Mucosa of gallbladder (tissue), 1 donor: ENCODE data around the gene RAB6B. TPM values are rescaled to one million over a fixed set of nuclear protein-coding genes. Genes with fewer than 3 reads are reported as not detected.
A peak's percentile ranks its signal among the peaks of the same experiment; 100 is the strongest.

ENCODE experiments used
- DNase-seq: peaks from one replicate; pipeline ENCODE4 v3.0.0-alpha.2; 2020; ENCODE audit warnings: low spot score
- total RNA-seq: library from RNA; stranded (reverse); gene quantifications from one replicate; pipeline ENCODE4 v1.2.1, GENCODE V29; 2021
- donor health status: DM: no; HTN: no; CAD: no.

RAB6B gene
- total RNA-seq, 1 donor from 2014 or later = 8.4 TPM

GRCh38 chr3:133837487-133838295 is 58.0 kb downstream of the RAB6B start:
- DNase-seq = no peak

- no peak for DNase-seq
Measured at GRCh38 chr3:133836497-133837158, 59.1 kb downstream of the RAB6B start.

DNA sequence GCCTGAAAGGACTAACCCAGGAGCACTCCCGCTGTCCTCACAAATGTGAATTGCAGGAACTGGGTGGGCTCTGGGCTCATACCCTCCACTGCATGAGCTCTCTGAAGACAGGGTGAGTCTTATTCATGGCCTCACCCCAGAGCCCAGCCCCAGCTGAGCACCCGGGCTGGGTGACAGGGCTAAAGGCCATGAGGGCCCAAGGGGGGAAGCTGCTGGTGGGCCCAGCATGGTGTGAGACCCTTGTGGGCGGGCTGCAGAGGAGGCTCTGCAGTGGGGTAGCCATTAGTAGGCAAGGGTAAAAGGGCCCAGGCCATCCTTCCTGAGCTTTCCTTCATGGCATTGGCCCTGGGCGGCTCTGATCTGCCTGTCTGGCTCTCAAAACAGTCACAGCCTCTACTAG is 59.7 kb downstream of the RAB6B start:
- no peak for DNase-seq

GRCh38 chr3:133835418-133835743 is 60.3 kb downstream of the RAB6B start:
- no peak for DNase-seq

DNA sequence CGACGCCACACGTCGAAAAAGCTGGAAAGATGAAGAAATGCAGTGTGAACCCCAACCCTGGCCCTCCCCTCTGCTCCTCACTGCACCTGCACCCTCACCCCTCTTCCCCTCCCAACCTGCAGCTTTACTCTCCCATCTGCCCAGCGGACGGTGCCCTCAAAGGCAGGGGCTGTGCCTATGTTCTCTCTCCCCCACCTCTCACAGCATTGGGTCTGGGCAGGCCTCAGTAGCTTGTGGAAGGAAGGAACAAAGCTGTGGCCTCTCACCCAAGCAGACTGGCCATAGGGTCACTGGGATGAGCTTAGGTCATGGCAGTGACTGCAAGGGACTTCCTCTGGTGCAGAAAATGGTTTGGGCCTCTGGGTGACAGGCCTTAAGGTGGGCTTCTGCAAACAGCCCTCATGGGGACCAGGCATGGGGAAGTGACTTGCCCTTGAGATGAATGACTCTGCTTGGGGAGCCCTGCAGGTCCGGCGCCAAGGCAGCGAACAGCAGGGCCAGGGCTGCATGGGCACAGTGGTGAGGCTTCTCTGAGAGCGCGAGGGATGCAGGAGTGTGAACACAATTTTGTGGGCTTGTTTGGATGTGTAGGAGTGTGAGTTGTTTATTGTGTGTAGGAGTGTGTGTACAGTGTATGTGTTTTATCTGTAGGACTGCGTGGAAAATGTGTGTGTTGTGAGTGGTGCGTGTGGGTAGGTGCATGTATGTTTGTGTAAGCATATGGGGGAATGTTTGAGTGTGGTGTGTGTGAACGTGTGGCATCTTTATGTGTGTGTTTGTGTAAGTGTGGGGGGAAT is 60.9 kb downstream of the RAB6B start:
- no peak for DNase-seq

- DNase-seq = no peak
Measured at GRCh38 chr3:133833880-133834620, 61.6 kb downstream of the RAB6B start.

GRCh38 chr3:133833267-133833666 is 62.4 kb downstream of the RAB6B start:
- DNase-seq = no peak

GRCh38 chr3:133832802-133833144 is 62.9 kb downstream of the RAB6B start:
- DNase-seq = no peak

DNA sequence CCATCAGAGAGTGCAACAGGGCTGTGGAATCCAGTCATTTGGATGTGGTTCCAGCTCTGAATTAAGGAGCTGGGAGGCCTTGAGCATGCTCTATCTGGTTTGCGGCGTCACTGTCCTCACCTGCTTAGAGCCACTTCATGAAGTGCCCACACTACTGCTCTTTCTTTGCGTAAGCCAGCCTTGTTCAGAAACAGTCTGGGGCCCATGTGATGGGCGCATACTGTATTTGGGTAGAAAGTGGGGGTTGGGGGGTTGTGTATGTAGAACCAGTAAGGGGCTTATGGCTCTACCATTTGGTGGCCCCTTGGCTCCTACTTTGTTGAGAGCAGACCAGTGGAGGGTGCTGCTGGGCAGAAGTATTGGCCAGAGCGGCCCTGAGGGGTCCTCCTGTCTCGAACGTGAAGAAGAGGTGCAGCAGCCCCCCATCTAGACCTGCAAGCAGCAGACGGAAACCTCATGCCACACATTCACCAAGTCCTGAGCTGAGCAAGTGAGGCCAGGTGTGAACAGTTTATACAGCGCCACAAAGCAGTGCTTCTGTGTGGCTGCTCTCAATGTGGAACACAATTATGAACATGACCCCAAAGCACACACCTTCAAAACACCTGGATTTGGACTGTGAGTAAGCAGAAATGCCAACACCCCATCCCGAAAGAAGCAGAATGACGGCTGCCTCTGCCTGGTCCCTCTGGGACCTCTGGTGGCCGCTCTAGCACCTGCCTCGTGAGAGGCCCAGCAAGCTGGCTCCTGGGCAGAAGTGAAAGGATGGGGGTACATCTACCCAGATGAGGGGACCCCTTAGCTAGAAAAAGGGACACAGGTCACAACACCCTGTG is 63.5 kb downstream of the RAB6B start:
- DNase-seq = no peak

GRCh38 chr3:133830071-133830470 is 65.6 kb downstream of the RAB6B start:
- DNase-seq = no peak

DNA sequence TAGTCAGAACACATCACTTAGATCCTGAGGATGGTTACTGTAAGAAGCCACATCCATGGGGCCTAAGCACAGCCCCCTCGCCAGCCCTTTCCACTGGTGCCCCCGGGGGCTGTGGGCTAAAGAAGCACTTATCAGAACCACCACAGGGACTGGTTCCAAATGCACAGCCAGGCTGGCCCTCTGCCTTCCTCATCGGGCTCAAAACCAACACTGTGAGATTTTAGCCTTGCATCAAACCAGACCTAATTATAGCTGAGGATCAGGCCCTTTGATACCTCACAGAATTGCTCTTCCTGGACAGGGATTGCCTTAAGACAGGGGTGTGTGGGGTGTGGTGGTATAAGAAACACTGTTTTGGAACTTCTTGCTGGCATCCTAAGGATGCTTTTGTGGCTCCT is 66.4 kb downstream of the RAB6B start:
- DNase-seq = no peak

DNA sequence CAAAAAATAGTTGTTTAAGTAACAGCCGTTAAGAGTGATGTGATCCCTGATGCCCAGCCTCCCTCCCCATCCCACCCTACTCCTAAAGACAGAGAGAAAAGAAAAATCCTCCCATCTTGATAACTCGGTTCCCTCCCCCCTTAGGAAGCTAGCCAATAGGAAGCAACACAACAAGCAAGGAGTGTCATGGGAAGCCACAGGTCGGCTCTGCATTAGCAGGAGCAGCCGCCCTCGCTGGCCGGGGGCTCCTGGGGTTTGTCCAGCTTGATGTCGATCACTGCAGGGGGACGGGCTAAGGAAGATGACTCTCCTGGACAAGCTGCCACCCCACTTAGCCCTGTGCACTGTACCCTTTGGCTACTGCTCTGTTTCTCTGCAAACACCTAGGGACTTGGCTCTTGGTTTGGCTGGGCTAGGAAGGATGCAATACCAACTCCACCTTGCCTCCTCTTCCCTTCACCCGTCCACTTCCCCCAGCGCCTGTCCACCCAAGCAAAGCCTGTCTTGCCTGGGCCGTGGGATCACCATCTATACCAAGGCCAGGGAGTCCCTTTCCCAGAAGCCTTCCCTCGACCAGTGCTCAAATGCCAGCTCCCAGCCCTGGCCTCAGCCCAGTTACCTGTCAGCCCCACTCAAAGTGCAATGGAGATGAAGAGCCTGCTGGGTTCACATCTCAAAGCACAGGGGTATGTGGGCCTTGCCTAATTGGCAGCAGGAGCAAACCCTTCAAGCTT is 66.9 kb downstream of the RAB6B start:
- DNase-seq = no peak

- DNase-seq = no peak
Measured at GRCh38 chr3:133827684-133828083, 68.0 kb downstream of the RAB6B start.

DNA sequence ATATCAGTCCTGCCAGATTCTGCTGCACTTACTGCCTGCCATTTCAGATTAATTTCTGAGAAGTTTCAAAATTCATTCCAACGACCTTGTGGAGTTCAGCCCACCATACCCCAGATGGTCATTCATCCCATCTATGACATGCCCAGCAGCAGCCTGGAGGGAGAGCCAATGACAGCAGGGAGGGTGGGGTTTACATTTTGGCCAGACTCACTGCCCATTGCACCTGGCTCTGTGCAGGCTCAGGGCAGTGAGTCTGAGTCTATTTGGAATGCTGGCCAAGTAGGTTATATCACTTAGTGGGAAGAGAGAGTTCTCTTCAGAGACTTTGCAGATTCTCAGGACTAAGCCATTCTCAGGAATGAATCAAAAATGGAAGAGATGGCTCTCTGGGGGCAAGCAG is 68.5 kb downstream of the RAB6B start:
- peak; percentile 3 for DNase-seq

GRCh38 chr3:133825969-133826727 is 69.5 kb downstream of the RAB6B start:
- DNase-seq = no peak

- no peak for DNase-seq
Measured at GRCh38 chr3:133824961-133825485, 70.7 kb downstream of the RAB6B start.

GRCh38 chr3:133821767-133822638 is 73.7 kb downstream of the RAB6B start:
- DNase-seq = peak; percentile 40

DNA sequence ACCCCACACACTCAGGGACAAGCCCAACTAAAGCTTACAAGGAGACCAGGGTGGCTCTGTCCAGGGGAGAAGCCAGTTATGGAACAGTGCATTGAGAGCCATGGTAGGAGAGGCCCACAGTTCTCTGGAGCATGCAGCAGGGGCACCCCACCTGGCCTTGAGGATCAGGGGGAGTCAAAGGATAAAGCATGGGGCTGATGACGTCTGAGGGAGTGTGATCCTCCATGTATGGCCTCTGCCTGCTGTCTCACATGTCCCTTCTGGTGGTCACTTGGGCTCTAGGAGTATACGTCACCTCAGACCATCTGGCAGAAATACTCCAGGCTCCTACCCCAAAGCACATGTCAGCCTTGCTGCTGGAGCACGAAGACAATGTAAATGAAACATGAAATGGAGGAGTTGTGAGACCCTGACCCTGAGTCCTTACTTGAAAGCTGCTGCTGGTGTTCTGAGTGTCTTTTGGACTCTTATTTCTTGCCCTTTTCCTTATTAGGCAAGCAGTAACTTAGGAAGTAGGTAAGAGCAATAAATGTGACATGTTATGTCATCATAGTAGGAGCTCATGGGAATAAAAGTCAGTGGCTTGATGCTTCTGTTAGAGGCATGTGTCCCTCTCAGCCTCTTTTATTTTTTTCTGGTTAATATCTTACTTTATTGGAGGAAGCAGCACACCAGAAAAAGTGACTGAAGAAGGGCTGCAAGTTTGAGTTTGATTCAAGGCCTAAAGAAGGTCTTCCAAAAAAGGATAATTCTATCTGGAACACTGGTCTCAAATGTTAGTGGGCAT is 74.6 kb downstream of the RAB6B start:
- peak; percentile 8 for DNase-seq
